Gastrocnemius medialis (tissue), 4 donors: ENCODE measurements around the gene MYLK2. TPM values are rescaled to one million over a fixed set of nuclear protein-coding genes. Genes with fewer than 3 reads are reported as not detected.
A peak's percentile ranks its signal among the peaks of the same experiment; 100 is the strongest.

Experiments
- ATAC-seq, 2 donors: fragments of 150-250 bp; one replicate each; pipeline ENCODE4 v1.9.1; 2016
- DNase-seq, 2 donors: peaks; one replicate each; pipeline ENCODE4 v3.0.0-alpha.2; 2019
- H3K27ac ChIP-seq, 4 donors: fragments of 200-600 bp; sonication (generic); 1 replicate in 1 of 4; 2 replicates in 3 of 4; pipeline ENCODE4 v1.5.1; 2016 to 2018; ENCODE audit warnings: mild to moderate bottlenecking in 2 of 4, moderate library complexity in 1 of 4
- H3K27me3 ChIP-seq, 3 donors: fragments of 200-600 bp; sonication (generic) in 2 of 3; 1 replicate in 1 of 3; 2 replicates in 2 of 3; pipeline versions ENCODE4 v1.5.1 to v1.6.0; 2016 to 2019; ENCODE audit warnings: mild to moderate bottlenecking in 1 of 3, moderate library complexity in 1 of 3
- H3K36me3 ChIP-seq, 2 donors: fragments of 200-600 bp; sonication (generic) in 1 of 2; one replicate each; pipeline ENCODE4 v1.5.1; 2017 to 2018
- H3K4me1 ChIP-seq, 2 donors: fragments of 200-600 bp; sonication (generic) in 1 of 2; one replicate each; pipeline ENCODE4 v1.5.1; 2016 to 2017; ENCODE audit warnings: mild to moderate bottlenecking in 2 of 2
- H3K4me3 ChIP-seq, 4 donors: fragments of 200-600 bp; sonication (generic) in 3 of 4; 1 replicate in 1 of 4; 2 replicates in 3 of 4; pipeline ENCODE4 v1.5.1; 2016 to 2019; ENCODE audit warnings: mild to moderate bottlenecking in 2 of 4
- H3K9me3 ChIP-seq, 3 donors: fragments of 200-600 bp; sonication (generic) in 2 of 3; 1 replicate in 1 of 3; 2 replicates in 2 of 3; pipeline ENCODE4 v1.5.1; 2016 to 2019
- POLR2A ChIP-seq, 2 donors: fragments of 450-650 bp; IDR thresholded peaks; one replicate each; pipeline ENCODE4 v1.6.1; 2017; ENCODE audit warnings: antibody characterized with exemption in 2 of 2, mild to moderate bottlenecking in 2 of 2, moderate library complexity in 2 of 2
- in situ Hi-C, 4 donors: fragments of 200-750 bp; cut with MboI; loops; one replicate each; pipeline versions ENCODE4 v1.15.0 to v1.8.0; 2017; ENCODE audit warnings: low sequenced_read_pairs in 4 of 4
- intact Hi-C: fragments of 100-400 bp; cut with DNase I; formaldehyde crosslinking; loops from one replicate; pipeline ENCODE4 v1.15.1; 2023; ENCODE audit warnings: low total_unique reads
- total RNA-seq, 4 donors: library from RNA; depleted of rRNA; stranded (reverse); fragments of >200 nt; gene quantifications; one replicate each; pipeline versions ENCODE4 v1.1.0 to v1.2.3, GENCODE V29; 2016
- TF ChIP-seq, protein P1 (sequence below), 5 experiments: fragments of 450-650 bp in 3 of 5; fragments of 200-600 bp in 2 of 5; sonication (generic) in 2 of 5; IDR thresholded peaks in 4 of 5; conservative IDR thresholded peaks in 1 of 5; 1 replicate in 4 of 5; 2 replicates in 1 of 5; pipeline ENCODE4 v1.5.1; 2016 to 2019; ENCODE audit warnings: antibody characterized with exemption in 5 of 5, mild to moderate bottlenecking in 3 of 5, moderate library complexity in 3 of 5

MYLK2 gene
- total RNA-seq, 4 donors from 2014 or later, result 17.2 to 255 (median 88.4) TPM

DNA sequence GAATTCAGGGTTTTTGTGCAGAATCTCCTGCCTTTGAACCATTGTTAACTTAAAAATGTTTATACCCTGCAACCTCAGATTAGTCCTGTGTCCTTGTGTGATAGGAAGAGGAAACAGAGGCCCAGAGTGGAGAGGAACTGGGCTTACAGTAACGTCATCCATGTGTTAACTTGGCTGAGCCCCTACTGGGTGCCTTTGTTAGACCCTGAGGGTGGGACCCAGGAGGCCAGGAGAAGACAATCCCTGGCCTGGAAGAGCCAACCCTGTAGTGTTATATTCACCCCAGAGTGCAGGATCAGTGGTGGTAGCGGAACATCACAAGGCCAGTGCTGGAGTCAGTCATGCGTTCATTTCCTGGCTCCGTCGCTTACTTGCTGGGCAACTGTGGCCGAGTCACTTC, 10.6 kb downstream of the MYLK2 start:
- no peak for DNase-seq
- H3K36me3 ChIP-seq, result peaks cover 0 to 4% of the 10 kb centered on the region in 2 donors

DNA sequence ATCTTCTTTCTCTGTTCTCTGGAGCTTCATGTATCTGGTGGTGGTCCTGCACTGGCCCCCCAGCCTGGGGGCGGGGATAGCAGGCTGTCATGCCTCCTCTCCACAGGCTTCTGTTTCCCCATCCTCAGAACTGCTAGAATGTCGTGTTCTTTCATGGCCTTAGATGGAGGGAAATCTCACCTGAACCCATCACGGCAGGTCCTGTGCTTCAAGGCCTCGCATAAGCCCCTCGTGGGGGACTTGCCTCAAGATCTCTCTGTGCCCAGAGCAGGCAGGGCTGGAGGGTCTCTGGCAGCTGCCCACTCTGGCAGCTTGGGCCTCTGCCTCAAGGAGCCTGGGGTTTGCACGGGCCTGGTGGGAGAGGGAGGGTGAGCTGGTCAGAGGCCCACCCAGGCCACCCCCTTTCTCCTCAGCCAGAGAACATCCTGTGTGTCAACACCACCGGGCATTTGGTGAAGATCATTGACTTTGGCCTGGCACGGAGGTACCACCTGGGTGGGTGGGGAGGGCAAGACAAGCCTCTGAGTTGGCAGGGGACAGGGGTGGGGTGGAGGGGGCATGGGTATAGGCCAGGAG, 11.3 kb downstream of the MYLK2 start:
- no peaks in the 10 kb centered on the region for H3K9me3 ChIP-seq
- peaks cover 0 to 4% of the 10 kb centered on the region in 2 donors for H3K36me3 ChIP-seq
- DNase-seq (no peak), ATAC-seq (no peak)
- in situ Hi-C loops (loop anchor here in 1 of 4 donors (25.0 kb wide), 1 partner anchor 93 kb away; the partner anchor contains the start of gene TPX2), intact Hi-C loops (loop anchor here (10.0 kb wide), 1 partner anchor 284 kb away; no protein-coding TSS in a partner anchor)
- H3K4me3 ChIP-seq, result no peak overlapping the region
- H3K27me3 ChIP-seq, result no peaks in the 10 kb centered on the region
- H3K27ac ChIP-seq, result peak overlapping the region in 3 of 4 donors; percentile 66 to 95 (median 81)
- peaks cover 6 to 43% of the 10 kb centered on the region in 2 donors for H3K4me1 ChIP-seq
- TF ChIP-seq, protein P1, sequence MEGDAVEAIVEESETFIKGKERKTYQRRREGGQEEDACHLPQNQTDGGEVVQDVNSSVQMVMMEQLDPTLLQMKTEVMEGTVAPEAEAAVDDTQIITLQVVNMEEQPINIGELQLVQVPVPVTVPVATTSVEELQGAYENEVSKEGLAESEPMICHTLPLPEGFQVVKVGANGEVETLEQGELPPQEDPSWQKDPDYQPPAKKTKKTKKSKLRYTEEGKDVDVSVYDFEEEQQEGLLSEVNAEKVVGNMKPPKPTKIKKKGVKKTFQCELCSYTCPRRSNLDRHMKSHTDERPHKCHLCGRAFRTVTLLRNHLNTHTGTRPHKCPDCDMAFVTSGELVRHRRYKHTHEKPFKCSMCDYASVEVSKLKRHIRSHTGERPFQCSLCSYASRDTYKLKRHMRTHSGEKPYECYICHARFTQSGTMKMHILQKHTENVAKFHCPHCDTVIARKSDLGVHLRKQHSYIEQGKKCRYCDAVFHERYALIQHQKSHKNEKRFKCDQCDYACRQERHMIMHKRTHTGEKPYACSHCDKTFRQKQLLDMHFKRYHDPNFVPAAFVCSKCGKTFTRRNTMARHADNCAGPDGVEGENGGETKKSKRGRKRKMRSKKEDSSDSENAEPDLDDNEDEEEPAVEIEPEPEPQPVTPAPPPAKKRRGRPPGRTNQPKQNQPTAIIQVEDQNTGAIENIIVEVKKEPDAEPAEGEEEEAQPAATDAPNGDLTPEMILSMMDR (IDR thresholded peaks at IDR 0.05 in 4 of 5, conservative IDR thresholded peaks at IDR 0.05 in 1 of 5), result no peak
- TF ChIP-seq POLR2A (IDR thresholded peaks at IDR 0.05), result no peak

More for the DNA sequence above, 10.6 kb downstream of the MYLK2 start:
- Histone ChIP-seq H3K27me3 (no peaks in the 10 kb centered on the region), H3K4me3 (no peak overlapping the region), H3K9me3 (no peaks in the 10 kb centered on the region), H3K4me1 (peaks cover 8 to 43% of the 10 kb centered on the region in 2 donors), H3K27ac (peak overlapping the region; percentile 20 to 95 (median 74))
- intact Hi-C loops, result loop anchor here (10.0 kb wide), 1 partner anchor 285 kb away; no protein-coding TSS in a partner anchor
- no peak for TF ChIP-seq POLR2A (IDR thresholded peaks at IDR 0.05)
- in situ Hi-C loops, result loop anchor here in 3 of 4 donors (10.0 to 25.0 kb wide), 4 partner anchors 92 to 205 kb away; partner anchors contain the start of genes TPX2 (in 2 of the 3) and PDRG1 (in 1 of the 3)
- ATAC-seq, result no peak

DNA sequence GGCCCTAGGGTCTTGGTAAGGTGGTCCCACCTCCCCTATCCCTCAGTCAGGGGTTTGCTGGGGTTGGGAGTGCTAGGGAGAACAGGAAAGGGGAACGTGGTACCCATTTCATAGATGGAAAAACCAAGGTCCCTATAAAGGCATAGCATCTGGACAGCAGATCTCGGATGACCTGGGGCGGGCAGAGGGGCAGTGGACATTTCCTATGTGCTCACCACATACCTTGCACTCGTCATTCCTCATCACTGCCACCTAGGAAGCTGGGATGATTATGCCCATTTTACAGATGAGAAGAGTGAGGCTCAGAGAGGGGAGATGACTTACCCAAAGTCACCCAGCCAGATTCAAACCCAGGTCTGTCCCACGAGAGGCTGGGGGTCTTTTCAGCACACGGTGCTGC, 12.1 kb downstream of the MYLK2 start:
- Histone ChIP-seq H3K9me3 (no peaks in the 10 kb centered on the region), H3K27ac (peak overlapping the region; percentile 54 to 95 (median 74)), H3K27me3 (no peaks in the 10 kb centered on the region), H3K36me3 (peaks cover 0 to 4% of the 10 kb centered on the region in 2 donors), H3K4me3 (no peak overlapping the region), H3K4me1 (peaks cover 8 to 44% of the 10 kb centered on the region in 2 donors)
- DNase-seq (no peak), ATAC-seq (no peak)
- TF ChIP-seq, protein P1 (IDR thresholded peaks at IDR 0.05 in 4 of 5, conservative IDR thresholded peaks at IDR 0.05 in 1 of 5), result no peak
- TF ChIP-seq POLR2A (IDR thresholded peaks at IDR 0.05), result no peak
- intact Hi-C loops, result loop anchor here (10.0 kb wide), 1 partner anchor 284 kb away; no protein-coding TSS in a partner anchor
- in situ Hi-C loops, result loop anchor here in 1 of 4 donors (25.0 kb wide), 1 partner anchor 94 kb away; the partner anchor contains the start of gene TPX2

DNA sequence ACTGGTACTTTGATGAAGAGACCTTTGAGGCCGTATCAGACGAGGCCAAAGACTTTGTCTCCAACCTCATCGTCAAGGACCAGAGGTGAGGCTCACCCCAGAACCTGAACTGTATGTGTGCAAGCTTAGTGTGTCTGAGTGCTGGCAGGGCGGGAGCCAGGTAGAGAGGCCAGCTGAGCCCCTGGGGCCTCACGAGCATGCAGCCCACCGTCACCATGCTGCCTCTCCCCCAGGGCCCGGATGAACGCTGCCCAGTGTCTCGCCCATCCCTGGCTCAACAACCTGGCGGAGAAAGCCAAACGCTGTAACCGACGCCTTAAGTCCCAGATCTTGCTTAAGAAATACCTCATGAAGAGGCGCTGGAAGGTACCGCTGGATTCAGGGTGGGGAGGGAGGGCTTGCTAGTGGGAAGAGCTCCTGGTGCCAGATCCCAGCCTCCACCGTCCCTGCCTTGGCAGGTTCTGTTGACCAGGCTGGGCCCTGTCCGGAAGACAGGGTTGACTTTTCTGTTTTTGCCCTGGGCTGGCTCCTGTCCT, 12.7 kb downstream of the MYLK2 start:
- DNase-seq, result peak in 1 of 2 donors; percentile 62
- Histone ChIP-seq H3K4me1 (peaks cover 14 to 51% of the 10 kb centered on the region in 2 donors), H3K36me3 (peaks cover 0 to 4% of the 10 kb centered on the region in 2 donors), H3K4me3 (no peak overlapping the region), H3K9me3 (no peaks in the 10 kb centered on the region), H3K27ac (peak overlapping the region; percentile 54 to 95 (median 74)), H3K27me3 (no peaks in the 10 kb centered on the region)
- in situ Hi-C loops, result loop anchor here in 1 of 4 donors (25.0 kb wide), 1 partner anchor 95 kb away; the partner anchor contains the start of gene TPX2
- intact Hi-C loops, result loop anchor here (2.0 to 10.0 kb wide), 2 partner anchors 107 to 283 kb away; no protein-coding TSS in a partner anchor
- TF ChIP-seq POLR2A (IDR thresholded peaks at IDR 0.05), result no peak
- TF ChIP-seq, protein P1 (IDR thresholded peaks at IDR 0.05 in 4 of 5, conservative IDR thresholded peaks at IDR 0.05 in 1 of 5), result no peak
- ATAC-seq, result peak in 1 of 2 donors; percentile 42
